SU-DHL-6 (cell line): ENCODE results near the gene CNTD1.

Experiments used
- CTCF ChIP-seq: fragments of 200-600 bp; sonication (generic); IDR thresholded peaks from one replicate; pipeline ENCODE4 v1.5.1; 2017; ENCODE audit warnings: antibody characterized with exemption, mild to moderate bottlenecking, low read length, moderate library complexity; ENCODE audit not compliant: insufficient read depth, poor library complexity, severe bottlenecking
- EZH2phosphoT487 ChIP-seq: fragments of 200-600 bp; sonication (generic), shearing (Covaris generic); conservative IDR thresholded peaks from 2 replicates; pipeline ENCODE4 v1.6.1; 2018; ENCODE audit warnings: mild to moderate bottlenecking, antibody characterized with exemption, low read length, moderate library complexity, mixed read lengths

- TF ChIP-seq EZH2phosphoT487 (no peak), CTCF (no peak)
Measured at GRCh38 chr17:42835732-42836131, 37.1 kb downstream of the CNTD1 start.
